Chondrocyte (in vitro differentiated cells): ENCODE data around the gene FOXO3. TPM values are rescaled to one million over a fixed set of nuclear protein-coding genes. Genes with fewer than 3 reads are reported as not detected.
"Not testable (repeated sequence)": the region's sequence is repeated elsewhere in the genome, so short reads cannot be mapped to it uniquely, and the experiment has no call there.

Experiments
- DNase-seq: peaks from one replicate; pipeline ENCODE4 v3.0.0; 2021; ENCODE audit warnings: mixed read lengths, low spot score
- H3K27ac Mint-ChIP-seq: one replicate; pipeline ENCODE4 v1.8.0; 2021; ENCODE audit warnings: mild to moderate bottlenecking, moderate library complexity, mixed read lengths; ENCODE audit not compliant: unreplicated experiment
- H3K27me3 Mint-ChIP-seq: 2 replicates; pipeline ENCODE4 v1.8.0; 2021; ENCODE audit warnings: low read depth, mixed read lengths
- H3K36me3 Mint-ChIP-seq: 2 replicates; pipeline ENCODE4 v1.8.0; 2021; ENCODE audit warnings: low read depth, mixed read lengths
- H3K4me1 Mint-ChIP-seq: 2 replicates; pipeline ENCODE4 v1.8.0; 2021; ENCODE audit warnings: low read depth, mild to moderate bottlenecking, mixed read lengths
- H3K4me3 Mint-ChIP-seq: one replicate; pipeline ENCODE4 v1.8.0; 2021; ENCODE audit warnings: mild to moderate bottlenecking, moderate library complexity, mixed read lengths; ENCODE audit not compliant: unreplicated experiment
- H3K9me3 Mint-ChIP-seq: 2 replicates; pipeline ENCODE4 v1.8.0; 2021; ENCODE audit warnings: low read depth, mixed read lengths
- CTCF ChIP-seq: fragments of 200-600 bp; sonication (generic); IDR thresholded peaks from 2 replicates; pipeline ENCODE4 v1.5.0; 2021; ENCODE audit warnings: antibody characterized with exemption, mild to moderate bottlenecking, moderate library complexity
- total RNA-seq: library from RNA; stranded (reverse); gene quantifications from 3 replicates; pipeline ENCODE4 v1.2.1, GENCODE V29; 2021

Gene FOXO3
- total RNA-seq, 1 donor from 2014 or later: 45.0 TPM

GRCh38 chr6:108662702-108663101 is 102.0 kb downstream of the FOXO3 start:
- TF ChIP-seq CTCF: no peak
- Mint-ChIP-seq H3K27ac (peak overlapping the region; percentile 95), H3K4me3 (no peak overlapping the region), H3K4me1 (peaks cover 41% of the 10 kb centered on the region), H3K36me3 (peaks cover 7% of the 10 kb centered on the region), H3K9me3 (peaks cover 3% of the 10 kb centered on the region), H3K27me3 (no peaks in the 10 kb centered on the region)
- no peak for DNase-seq

DNA sequence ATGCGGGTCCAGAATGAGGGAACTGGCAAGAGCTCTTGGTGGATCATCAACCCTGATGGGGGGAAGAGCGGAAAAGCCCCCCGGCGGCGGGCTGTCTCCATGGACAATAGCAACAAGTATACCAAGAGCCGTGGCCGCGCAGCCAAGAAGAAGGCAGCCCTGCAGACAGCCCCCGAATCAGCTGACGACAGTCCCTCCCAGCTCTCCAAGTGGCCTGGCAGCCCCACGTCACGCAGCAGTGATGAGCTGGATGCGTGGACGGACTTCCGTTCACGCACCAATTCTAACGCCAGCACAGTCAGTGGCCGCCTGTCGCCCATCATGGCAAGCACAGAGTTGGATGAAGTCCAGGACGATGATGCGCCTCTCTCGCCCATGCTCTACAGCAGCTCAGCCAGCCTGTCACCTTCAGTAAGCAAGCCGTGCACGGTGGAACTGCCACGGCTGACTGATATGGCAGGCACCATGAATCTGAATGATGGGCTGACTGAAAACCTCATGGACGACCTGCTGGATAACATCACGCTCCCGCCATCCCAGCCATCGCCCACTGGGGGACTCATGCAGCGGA is 102.9 kb downstream of the FOXO3 start:
- not testable (repeated sequence) for H3K27me3 Mint-ChIP-seq, DNase-seq, H3K4me3 Mint-ChIP-seq, H3K27ac Mint-ChIP-seq, H3K9me3 Mint-ChIP-seq, H3K36me3 Mint-ChIP-seq
- peaks cover 41% of the 10 kb centered on the region for H3K4me1 Mint-ChIP-seq

DNA sequence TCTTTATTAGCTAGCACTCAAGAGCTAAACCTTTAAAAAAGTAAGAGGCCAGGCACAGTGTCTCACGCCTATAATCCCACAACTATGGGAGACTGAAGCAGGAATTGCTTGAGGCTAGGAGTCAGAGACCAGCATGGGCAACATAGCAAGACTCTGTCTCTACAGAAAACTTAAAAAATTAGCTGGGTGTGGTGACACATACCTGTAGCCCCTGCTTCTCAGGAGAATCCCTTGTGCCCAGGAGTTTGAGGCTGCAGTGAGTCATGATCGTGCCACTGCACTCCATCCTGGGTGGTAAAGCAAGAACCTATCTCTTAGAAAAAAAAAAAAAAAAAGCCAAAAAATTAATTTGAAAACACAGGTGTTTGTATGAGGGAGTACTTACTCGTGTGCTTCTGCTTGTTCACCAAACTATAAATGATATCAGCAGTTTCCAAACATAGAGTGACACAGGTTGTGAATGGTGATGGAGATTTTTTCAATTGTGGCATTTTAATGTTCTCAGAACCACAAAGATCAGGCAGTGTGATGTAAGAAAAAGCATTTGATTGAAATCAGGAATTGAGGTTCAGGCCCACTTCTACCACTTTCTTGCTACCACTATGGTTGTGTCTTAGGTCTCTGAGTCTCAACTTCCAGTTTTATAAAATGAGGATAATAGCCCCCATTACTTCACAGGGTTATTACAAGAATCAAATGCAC is 104.9 kb downstream of the FOXO3 start:
- peaks cover 7% of the 10 kb centered on the region for H3K36me3 Mint-ChIP-seq
- DNase-seq: no peak
- H3K27ac Mint-ChIP-seq: no peak overlapping the region
- no peaks in the 10 kb centered on the region for H3K9me3 Mint-ChIP-seq
- no peak for TF ChIP-seq CTCF
- H3K4me1 Mint-ChIP-seq: peaks cover 43% of the 10 kb centered on the region
- H3K4me3 Mint-ChIP-seq: no peak overlapping the region
- no peaks in the 10 kb centered on the region for H3K27me3 Mint-ChIP-seq

DNA sequence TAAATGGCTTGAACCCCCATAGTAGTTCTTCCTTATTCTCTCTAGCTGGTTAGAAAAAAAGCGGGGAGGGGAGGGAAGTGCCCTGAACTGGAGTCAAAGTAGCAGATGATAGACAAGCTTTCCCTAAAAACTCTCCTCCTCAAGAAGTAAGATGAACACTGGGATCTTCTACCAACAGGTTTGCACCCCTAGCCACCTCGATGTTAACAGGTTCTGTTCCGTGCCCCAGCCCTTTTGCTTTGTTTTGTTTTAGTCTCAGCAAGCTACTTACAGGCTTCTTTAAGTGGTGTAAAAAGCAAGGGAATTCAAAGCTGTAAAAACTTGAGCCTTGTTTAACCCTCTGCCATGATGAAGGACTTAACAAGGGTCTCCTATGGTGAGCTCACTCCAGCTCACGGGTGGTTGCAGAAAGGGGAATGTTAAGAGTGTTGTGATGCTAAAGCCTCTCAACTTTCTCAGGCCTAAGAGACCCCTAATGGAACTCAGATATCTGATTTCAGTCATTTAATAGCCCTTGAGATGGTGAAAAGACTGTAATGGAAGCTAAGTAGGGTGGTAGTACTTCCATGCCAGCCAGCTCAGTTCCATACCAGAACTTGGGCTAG is 106.0 kb downstream of the FOXO3 start:
- Mint-ChIP-seq H3K4me3 (no peak overlapping the region), H3K36me3 (peaks cover 7% of the 10 kb centered on the region)

DNA sequence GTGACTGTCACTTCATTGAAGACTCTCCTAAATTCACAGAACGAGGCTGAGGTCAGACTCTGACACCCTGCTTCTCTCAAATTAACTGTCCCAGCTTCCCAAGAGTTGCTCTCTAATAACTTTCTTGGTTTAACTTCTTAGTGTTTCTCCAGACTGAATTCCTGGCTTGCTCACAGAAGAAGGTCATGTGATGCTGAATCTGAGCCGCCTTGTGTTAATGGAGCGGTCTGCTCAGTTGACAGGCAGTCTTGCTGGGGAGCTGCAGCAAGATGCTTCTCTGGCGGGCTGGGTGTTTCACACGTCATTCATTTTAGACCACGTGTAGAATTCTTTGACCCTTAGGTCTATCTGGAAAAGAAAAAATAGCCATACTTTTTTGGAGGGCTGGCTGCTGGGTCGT is 107.3 kb downstream of the FOXO3 start:
- no peaks in the 10 kb centered on the region for H3K27me3 Mint-ChIP-seq
- peaks cover 7% of the 10 kb centered on the region for H3K36me3 Mint-ChIP-seq
- no peak for DNase-seq
- H3K27ac Mint-ChIP-seq: peak overlapping the region; percentile 81
- no peaks in the 10 kb centered on the region for H3K9me3 Mint-ChIP-seq
- no peak overlapping the region for H3K4me3 Mint-ChIP-seq
- TF ChIP-seq CTCF: no peak
- peaks cover 37% of the 10 kb centered on the region for H3K4me1 Mint-ChIP-seq

More for the DNA sequence above, 106.0 kb downstream of the FOXO3 start:
- peaks cover 46% of the 10 kb centered on the region for H3K4me1 Mint-ChIP-seq
- DNase-seq: no peak
- TF ChIP-seq CTCF: no peak
- H3K27me3 Mint-ChIP-seq: no peaks in the 10 kb centered on the region
- no peaks in the 10 kb centered on the region for H3K9me3 Mint-ChIP-seq
- H3K27ac Mint-ChIP-seq: no peak overlapping the region
